IMR-90 (cell line): ENCODE data around the gene SLC4A3. TPM values are rescaled to one million over a fixed set of nuclear protein-coding genes. Genes with fewer than 3 reads are reported as not detected.

Source experiments
- ATAC-seq: fragments of 200-7000 bp; cut with Tn5 transposase; 2 replicates; pipeline ENCODE4 v1.9.1; 2020; ENCODE audit warnings: low read depth, mild to moderate bottlenecking, moderate library complexity
- BruUV-seq: library from RNA; stranded (reverse); fragments of 400-500 nt; replicated peaks from 2 replicates; lab custom pipeline; 2021; lab: Mats Ljungman, UMichigan
- CTCF ChIA-PET: fragments of 300-600 bp; formaldehyde crosslinking; extraction: SDS; loops from one replicate; lab custom pipeline; 2021; ENCODE audit warnings: antibody characterized with exemption; lab: Yijun Ruan, JAX
- POLR2A ChIA-PET: fragments of 300-600 bp; sonication (Branson Sonifier 250); formaldehyde crosslinking; loops from one replicate; lab custom pipeline; 2022; ENCODE audit warnings: antibody characterized with exemption; ENCODE audit not compliant: unreplicated experiment; lab: Charles Lee
- DNase-seq: peaks from one replicate; pipeline ENCODE4 v3.0.0; 2013
- H2AFZ ChIP-seq: replicated peaks from 2 replicates; pipeline ENCODE3; 2013; ENCODE audit warnings: low read length, mild to moderate bottlenecking; ENCODE audit not compliant: poor library complexity
- H2AK5ac ChIP-seq: 2 replicates; pipeline ENCODE4 v1.6.1; 2013; ENCODE audit warnings: low read depth, low read length, inconsistent platforms
- H2AK9ac ChIP-seq: replicated peaks from 2 replicates; pipeline ENCODE3; 2013; ENCODE audit warnings: mild to moderate bottlenecking, low read depth, low read length, moderate library complexity; ENCODE audit not compliant: poor library complexity
- H2BK120ac ChIP-seq: 2 replicates; pipeline ENCODE4 v1.6.1; 2013; ENCODE audit warnings: low read depth, low read length, inconsistent platforms
- H2BK15ac ChIP-seq: 3 replicates; pipeline ENCODE4 v1.6.1; 2013; ENCODE audit warnings: low read depth, low read length, inconsistent platforms
- H2BK20ac ChIP-seq: 2 replicates; pipeline ENCODE4 v1.6.1; 2013; ENCODE audit warnings: low read depth, mild to moderate bottlenecking, inconsistent platforms, low read length, moderate library complexity
- H2BK5ac ChIP-seq: 2 replicates; pipeline ENCODE4 v1.6.1; 2013; ENCODE audit warnings: mild to moderate bottlenecking, low read depth, low read length, inconsistent platforms; ENCODE audit not compliant: poor library complexity, severe bottlenecking
- H3K14ac ChIP-seq: replicated peaks from 2 replicates; pipeline ENCODE4 v1.6.1; 2013; ENCODE audit warnings: low read depth, low read length, inconsistent platforms
- H3K18ac ChIP-seq: 2 replicates; pipeline ENCODE4 v1.6.1; 2013; ENCODE audit warnings: low read depth, low read length, control low read depth
- H3K23ac ChIP-seq: 2 replicates; pipeline ENCODE4 v1.6.1; 2013; ENCODE audit warnings: low read depth, low read length, inconsistent platforms
- H3K27ac ChIP-seq: 2 replicates; pipeline ENCODE4 v1.5.1; 2013; ENCODE audit warnings: mild to moderate bottlenecking, control low read depth, low read length; ENCODE audit not compliant: insufficient read depth
- H3K27me3 ChIP-seq: 2 replicates; pipeline ENCODE4 v1.6.1; 2013; ENCODE audit warnings: low read length; ENCODE audit not compliant: control insufficient read depth, insufficient read depth
- H3K36me3 ChIP-seq: 2 replicates; pipeline ENCODE4 v1.6.1; 2013; ENCODE audit warnings: low read length, mixed read lengths; ENCODE audit not compliant: control insufficient read depth, insufficient read depth
- H3K4ac ChIP-seq: 2 replicates; pipeline ENCODE4 v1.6.1; 2013; ENCODE audit warnings: low read depth, low read length, inconsistent platforms
- H3K4me1 ChIP-seq: 2 replicates; pipeline ENCODE4 v1.6.1; 2013; ENCODE audit warnings: low read length, mixed read lengths; ENCODE audit not compliant: control insufficient read depth, insufficient read depth
- H3K4me2 ChIP-seq: 2 replicates; pipeline ENCODE4 v1.6.1; 2013; ENCODE audit warnings: low read depth, mild to moderate bottlenecking, control low read depth, low read length, moderate library complexity
- H3K4me3 ChIP-seq: 2 replicates; pipeline ENCODE4 v1.5.1; 2013; ENCODE audit warnings: low read depth, mild to moderate bottlenecking, control low read depth, low read length, moderate library complexity; ENCODE audit not compliant: insufficient read depth
- H3K56ac ChIP-seq: 2 replicates; pipeline ENCODE4 v1.6.1; 2013; ENCODE audit warnings: low read length, inconsistent platforms; ENCODE audit not compliant: insufficient read depth; ENCODE audit errors: extremely low read depth
- H3K79me1 ChIP-seq, 2 experiments: 2 replicates each; pipeline ENCODE4 v1.6.1; 2013; ENCODE audit warnings: low read length in 2 of 2, inconsistent platforms in 1 of 2, low read depth in 1 of 2
- H3K9ac ChIP-seq: 2 replicates; pipeline ENCODE4 v1.6.1; 2013; ENCODE audit warnings: low read depth, low read length, control low read depth
- H3K9me1 ChIP-seq: 2 replicates; pipeline ENCODE4 v1.6.1; 2013; ENCODE audit warnings: low read length, inconsistent platforms; ENCODE audit not compliant: insufficient read depth
- H3K9me3 ChIP-seq: 2 replicates; pipeline ENCODE4 v1.6.1; 2013; ENCODE audit warnings: low read length; ENCODE audit not compliant: control insufficient read depth, insufficient read depth
- H4K20me1 ChIP-seq: 2 replicates; pipeline ENCODE4 v1.6.1; 2013; ENCODE audit warnings: low read length, inconsistent platforms; ENCODE audit not compliant: insufficient read depth
- H4K5ac ChIP-seq: 2 replicates; pipeline ENCODE4 v1.6.1; 2013; ENCODE audit warnings: mild to moderate bottlenecking, low read depth, low read length, control low read depth
- H4K8ac ChIP-seq, 2 experiments: 2 replicates each; pipeline ENCODE4 v1.6.1; 2013; ENCODE audit warnings: low read depth in 2 of 2, low read length in 2 of 2, control low read depth in 1 of 2, inconsistent platforms in 1 of 2
- H4K91ac ChIP-seq: 2 replicates; pipeline ENCODE4 v1.6.1; 2013; ENCODE audit warnings: low read depth, low read length, inconsistent platforms; ENCODE audit not compliant: insufficient read depth
- BHLHE40 ChIP-seq: fragments of 150-350 bp; IDR thresholded peaks from 2 replicates; pipeline ENCODE4 v1.6.1; 2016; ENCODE audit warnings: mild to moderate bottlenecking, low read depth, low read length
- CEBPB ChIP-seq: IDR thresholded peaks from 2 replicates; pipeline ENCODE4 v1.6.1; 2012; ENCODE audit warnings: low read depth, low read length, improper control_type of control experiment
- CHD1 ChIP-seq: IDR thresholded peaks from 2 replicates; pipeline ENCODE4 v1.6.1; 2012; ENCODE audit warnings: low read depth, low read length, improper control_type of control experiment
- CTCF ChIP-seq: conservative IDR thresholded peaks from 2 replicates; pipeline ENCODE4 v1.5.1; 2012; ENCODE audit warnings: mild to moderate bottlenecking, low read depth, low read length, improper control_type of control experiment
- FOS ChIP-seq: fragments of 150-350 bp; IDR thresholded peaks from 2 replicates; pipeline ENCODE4 v1.6.1; 2016; ENCODE audit warnings: low read depth, low read length
- MAZ ChIP-seq: IDR thresholded peaks from 2 replicates; pipeline ENCODE4 v1.6.1; 2012; ENCODE audit warnings: low read depth, mild to moderate bottlenecking, low read length, improper control_type of control experiment, moderate library complexity, borderline replicate concordance
- MXI1 ChIP-seq: IDR thresholded peaks from 2 replicates; pipeline ENCODE4 v1.6.1; 2012; ENCODE audit warnings: low read depth, mild to moderate bottlenecking, low read length, moderate library complexity, borderline replicate concordance
- NFE2L2 ChIP-seq: fragments of 150-350 bp; IDR thresholded peaks from 2 replicates; pipeline ENCODE4 v1.6.1; 2016; ENCODE audit warnings: low read depth, mild to moderate bottlenecking, low read length
- POLR2A ChIP-seq: IDR thresholded peaks from 2 replicates; pipeline ENCODE4 v1.6.1; 2012; ENCODE audit warnings: mild to moderate bottlenecking, low read depth, low read length
- RAD21 ChIP-seq: IDR thresholded peaks from 2 replicates; pipeline ENCODE4 v1.6.1; 2012; ENCODE audit warnings: low read length, improper control_type of control experiment
- RCOR1 ChIP-seq: IDR thresholded peaks from 2 replicates; pipeline ENCODE4 v1.6.1; 2012; ENCODE audit warnings: mild to moderate bottlenecking, low read length, improper control_type of control experiment; ENCODE audit not compliant: insufficient replicate concordance
- RFX5 ChIP-seq: IDR thresholded peaks from 2 replicates; pipeline ENCODE4 v1.8.0; 2012; ENCODE audit warnings: low read depth, mild to moderate bottlenecking, low read length, moderate library complexity
- SMC3 ChIP-seq: fragments of 150-350 bp; IDR thresholded peaks from 2 replicates; pipeline ENCODE4 v1.6.1; 2016; ENCODE audit warnings: low read depth, mild to moderate bottlenecking, antibody characterized with exemption, low read length, moderate library complexity
- WGBS, 2 experiments: methylation state at CpG; one replicate each; pipeline versions ENCODE4 v1.1.5 to v1.1.7; 2013; ENCODE audit warnings: missing lambda C conversion rate in 2 of 2; ENCODE audit not compliant: insufficient read length in 1 of 2; ENCODE audit errors: extremely low coverage in 2 of 2; 5-methylcytosine and 5-hydroxymethylcytosine counted together
- dilution Hi-C: fragments of 300-500 bp; cut with HindIII; formaldehyde crosslinking; loops from one replicate; pipeline ENCODE4 v1.14.3; 2018; ENCODE audit warnings: low sequenced_read_pairs; ENCODE audit not compliant: unreplicated experiment
- in situ Hi-C: fragments of 300-500 bp; cut with MboI; formaldehyde crosslinking; loops from 3 replicates; pipeline ENCODE4 v1.14.3; 2019; ENCODE audit warnings: low sequenced_read_pairs, inconsistent platforms, mixed read lengths
- intact Hi-C: fragments of 100-400 bp; cut with micrococcal nuclease; formaldehyde crosslinking; loops from 2 replicates; pipeline ENCODE4 v1.10.0; 2022
- polyA plus RNA-seq, 3 experiments: library from polyadenylated mRNA; depleted of rRNA; stranded (reverse); fragments of >200 nt; gene quantifications; 2 replicates each; pipeline ENCODE4 v1.2.3, GENCODE V29; 2012; ENCODE audit warnings: low replicate concordance in 1 of 3
- total RNA-seq: library from RNA; depleted of rRNA; stranded (reverse); fragments of >200 nt; gene quantifications from 2 replicates; pipeline ENCODE4 v1.2.3, GENCODE V29; 2012
- TF ChIP-seq, protein P1 (sequence below): fragments of 150-350 bp; IDR thresholded peaks from 2 replicates; pipeline ENCODE4 v1.6.1; 2016; ENCODE audit warnings: low read depth, mild to moderate bottlenecking, low read length, moderate library complexity, borderline replicate concordance

SLC4A3 gene
- total and polyA plus RNA-seq, 2 of the 4 experiments (the other 2 are of a cell fraction), result 0.90 to 6.1 TPM

DNA sequence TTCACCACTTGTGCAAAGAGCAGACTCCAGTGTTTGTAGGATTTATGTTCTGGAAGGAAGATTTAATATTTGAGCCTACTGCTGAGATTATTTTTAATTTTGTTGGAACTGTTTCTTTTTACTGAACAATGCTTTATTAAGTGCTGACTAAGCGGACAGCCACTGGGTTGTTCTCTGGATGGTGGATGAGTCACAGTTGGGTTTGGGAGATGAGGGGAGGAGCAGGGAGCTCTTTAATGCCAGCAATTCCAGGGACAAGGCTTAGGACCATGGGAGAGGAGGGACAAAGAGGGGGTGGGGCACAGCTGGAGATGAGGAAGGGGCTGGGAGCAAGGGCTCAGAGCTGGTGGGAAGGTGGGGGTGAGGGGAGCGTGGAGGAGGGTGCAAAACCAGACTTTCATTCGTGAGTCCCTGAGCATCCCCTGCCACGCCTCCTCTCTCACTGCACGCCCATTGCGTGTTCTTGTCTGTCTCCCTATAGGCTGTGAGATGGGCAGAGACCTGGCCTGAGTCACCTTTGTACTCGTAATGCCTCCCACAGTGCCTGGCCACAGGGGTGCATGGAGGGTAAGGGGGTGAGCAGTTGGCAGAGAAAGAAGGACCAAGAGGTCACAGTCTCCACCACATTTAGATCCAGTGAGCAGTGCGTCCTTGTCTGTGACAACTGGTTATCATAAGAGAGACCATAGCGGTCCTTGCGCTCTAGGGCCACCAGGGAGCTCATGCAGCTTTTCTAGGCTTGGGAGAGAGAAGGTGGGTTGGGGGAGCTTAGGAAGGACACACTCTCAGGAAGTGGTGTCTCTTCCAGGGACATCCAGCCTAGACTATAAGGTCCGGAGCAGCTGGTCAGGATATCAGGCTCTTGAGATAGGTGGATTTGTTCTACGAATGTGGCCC, 18.4 kb downstream of the SLC4A3 start:
- WGBS, 2 experiments, result 0% methylated on average over 1 of the region's 12 CpGs; no CpG with 5 or more reads in 1 of the 2 experiments
- Histone ChIP-seq H4K20me1 (no peaks in the 10 kb centered on the region), H3K9me3 (no peaks in the 10 kb centered on the region), H3K79me1 (no peaks in the 10 kb centered on the region), H3K4me3 (no peak overlapping the region), H4K91ac (peak overlapping the region; percentile 39; the same call in 1 of the 2 replicates), H4K5ac (no peak overlapping the region; the same call in 1 of the 2 replicates), H3K27me3 (peaks cover 11% of the 10 kb centered on the region), H2BK15ac (no peak overlapping the region; the same call in 2 of the 3 replicates), H3K36me3 (no peaks in the 10 kb centered on the region; the same call in 1 of the 2 replicates), H3K23ac (no peak overlapping the region), H3K4ac (peak overlapping the region; percentile 10; the same call in 1 of the 2 replicates), H3K27ac (0 out of 2 replicates have a peak overlapping the region, but pooled peaks have one; percentile 0), H3K4me2 (no peak overlapping the region; the same call in 1 of the 2 replicates), H2BK20ac (no peak overlapping the region), H2BK120ac (no peak overlapping the region), H3K14ac (no peak overlapping the region), H2AK9ac (peak overlapping the region; percentile 47), H3K56ac (no peak overlapping the region; the same call in 1 of the 2 replicates), H3K9ac (no peak overlapping the region), H3K9me1 (peaks cover 11% of the 10 kb centered on the region), H4K8ac (peak overlapping the region in 1 of 2 experiments; percentile 29; a peak in 1 of 4 replicates), H2AK5ac (0 out of 2 replicates have a peak overlapping the region, but pooled peaks have one; percentile 44), H3K4me1 (peaks cover 12% of the 10 kb centered on the region), H2AFZ (peak overlapping the region; percentile 80), H3K18ac (no peak overlapping the region; the same call in 1 of the 2 replicates), H2BK5ac (no peak overlapping the region)
- peak; percentile 75 for ATAC-seq
- in situ Hi-C loops (loop anchor here (5.0 kb wide), 1 partner anchor 41 kb away; no protein-coding TSS in a partner anchor), intact Hi-C loops (no loop called here), dilution Hi-C loops (no loop called here)
- BruUV-seq, result no TSS peak
- DNase-seq, result peak; percentile 82
- ChIA-PET CTCF (interaction anchor here (1.0 to 1.2 kb wide), 2 partner anchors 8 to 105 kb away, joined by 3 to 4 read pairs; no protein-coding TSS in a partner anchor), POLR2A (interaction anchor here (0.6 kb wide), 1 partner anchor 13 kb away, joined by 8 read pairs; no protein-coding TSS in a partner anchor)
- TF ChIP-seq CTCF (no peak), POLR2A (no peak), FOS (peak; percentile 83; the same call in 1 of the 2 replicates), BHLHE40 (no peak; the same call in 1 of the 2 replicates), NFE2L2 (no peak), RFX5 (no peak), RAD21 (no peak), SMC3 (no peak), CEBPB (no peak), MAZ (peak; percentile 48; the same call in 1 of the 2 replicates), RCOR1 (no peak), CHD1 (no peak), MXI1 (no peak)
- TF ChIP-seq, protein P1, sequence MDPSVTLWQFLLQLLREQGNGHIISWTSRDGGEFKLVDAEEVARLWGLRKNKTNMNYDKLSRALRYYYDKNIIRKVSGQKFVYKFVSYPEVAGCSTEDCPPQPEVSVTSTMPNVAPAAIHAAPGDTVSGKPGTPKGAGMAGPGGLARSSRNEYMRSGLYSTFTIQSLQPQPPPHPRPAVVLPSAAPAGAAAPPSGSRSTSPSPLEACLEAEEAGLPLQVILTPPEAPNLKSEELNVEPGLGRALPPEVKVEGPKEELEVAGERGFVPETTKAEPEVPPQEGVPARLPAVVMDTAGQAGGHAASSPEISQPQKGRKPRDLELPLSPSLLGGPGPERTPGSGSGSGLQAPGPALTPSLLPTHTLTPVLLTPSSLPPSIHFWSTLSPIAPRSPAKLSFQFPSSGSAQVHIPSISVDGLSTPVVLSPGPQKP, result no peak
